ENCODE data around the gene RSRC2.
"Not testable (repeated sequence)": the region's sequence is repeated elsewhere in the genome, so short reads cannot be mapped to it uniquely, and the experiment has no call there.

RSRC2 gene, protein sequence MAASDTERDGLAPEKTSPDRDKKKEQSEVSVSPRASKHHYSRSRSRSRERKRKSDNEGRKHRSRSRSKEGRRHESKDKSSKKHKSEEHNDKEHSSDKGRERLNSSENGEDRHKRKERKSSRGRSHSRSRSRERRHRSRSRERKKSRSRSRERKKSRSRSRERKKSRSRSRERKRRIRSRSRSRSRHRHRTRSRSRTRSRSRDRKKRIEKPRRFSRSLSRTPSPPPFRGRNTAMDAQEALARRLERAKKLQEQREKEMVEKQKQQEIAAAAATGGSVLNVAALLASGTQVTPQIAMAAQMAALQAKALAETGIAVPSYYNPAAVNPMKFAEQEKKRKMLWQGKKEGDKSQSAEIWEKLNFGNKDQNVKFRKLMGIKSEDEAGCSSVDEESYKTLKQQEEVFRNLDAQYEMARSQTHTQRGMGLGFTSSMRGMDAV

DNA sequence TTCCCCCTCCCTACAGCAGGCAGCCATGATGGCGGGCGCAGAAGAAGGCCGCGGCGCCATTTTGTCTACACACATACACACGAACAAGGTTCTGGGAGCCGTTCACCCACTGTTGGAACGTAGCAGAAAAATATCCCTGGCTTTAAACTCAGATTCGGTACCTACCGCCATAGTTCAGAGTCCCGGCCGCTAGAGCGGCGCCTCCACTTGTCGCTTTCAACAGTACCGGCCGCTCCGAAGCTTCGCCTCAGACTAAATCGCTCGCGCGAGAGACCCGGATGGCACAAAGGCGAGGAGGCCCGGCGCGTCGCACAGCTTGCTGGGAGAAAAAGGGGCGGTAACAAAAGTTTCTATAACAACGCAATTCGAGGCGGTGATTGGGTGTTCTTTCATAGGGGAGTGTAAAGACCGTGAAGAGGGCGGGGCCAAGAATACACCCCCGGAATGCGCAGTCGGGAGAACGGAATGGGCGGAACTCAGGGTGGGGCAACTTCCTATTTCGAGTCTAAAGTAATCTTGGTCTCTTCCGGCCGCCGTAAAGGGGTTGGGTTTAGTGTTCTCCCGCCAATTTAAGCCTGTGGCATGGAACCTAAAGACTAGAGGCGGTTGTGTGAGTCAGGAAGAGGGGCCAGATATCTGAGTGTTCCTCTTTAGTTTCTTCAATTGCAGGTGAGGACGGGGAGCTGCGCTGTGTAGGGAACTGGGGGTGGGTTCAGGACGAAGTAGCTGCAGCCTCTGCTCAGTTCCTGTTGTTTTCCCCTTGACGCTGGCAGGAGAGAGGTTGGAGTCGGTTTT is at the start of gene RSRC2, which contains the start of gene KNTC1:
RSRC2 (minus strand) TSS at position 254 of the 795 bp plus-strand sequence; CDS start at position 171, 83 bp downstream.
KNTC1 (plus strand) TSS at position 567 of the 795 bp plus-strand sequence. CDS start 2,815 bp downstream, outside the sequence.
- DNase-seq: peak; percentile 100

DNA sequence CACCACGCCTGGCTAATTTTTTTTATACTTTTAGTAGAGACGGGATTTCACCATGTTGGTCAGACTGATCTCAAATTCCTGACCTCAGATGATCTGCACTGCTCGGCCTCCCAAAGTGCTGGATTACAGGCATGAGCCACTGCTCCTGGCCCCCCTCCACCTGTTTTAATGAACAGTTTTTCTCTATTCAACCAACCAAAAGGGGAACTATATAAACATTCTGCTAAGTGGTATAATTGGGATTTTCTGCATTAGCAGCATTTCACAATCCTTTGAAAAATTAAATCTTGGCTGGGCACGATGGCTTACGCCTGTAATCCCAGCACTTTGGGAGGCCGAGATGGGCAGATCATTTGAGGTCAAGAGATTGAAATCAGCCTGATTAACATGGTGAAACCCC is 45.1 kb upstream of the RSRC2 start:
- DNase-seq: no peak

DNA sequence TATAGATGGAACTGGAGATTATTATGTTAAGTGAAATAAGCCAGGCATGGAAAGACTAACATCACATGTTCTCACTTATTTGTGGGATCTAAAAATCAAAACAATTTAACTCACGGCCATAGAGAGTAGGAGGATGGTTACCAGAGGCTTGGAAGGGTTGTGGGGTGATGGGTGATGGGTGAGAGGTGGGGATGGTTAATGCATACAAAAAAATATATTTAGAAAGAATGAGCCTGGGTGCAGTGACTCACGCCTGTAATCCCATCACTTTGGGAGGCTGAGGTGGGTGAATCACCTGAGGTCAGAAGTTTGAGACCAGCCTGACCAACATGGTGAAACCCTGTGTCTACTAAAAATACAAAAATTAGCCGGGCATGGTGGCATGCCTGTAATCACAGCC is 43.3 kb upstream of the RSRC2 start:
- DNase-seq: not testable (repeated sequence)

DNA sequence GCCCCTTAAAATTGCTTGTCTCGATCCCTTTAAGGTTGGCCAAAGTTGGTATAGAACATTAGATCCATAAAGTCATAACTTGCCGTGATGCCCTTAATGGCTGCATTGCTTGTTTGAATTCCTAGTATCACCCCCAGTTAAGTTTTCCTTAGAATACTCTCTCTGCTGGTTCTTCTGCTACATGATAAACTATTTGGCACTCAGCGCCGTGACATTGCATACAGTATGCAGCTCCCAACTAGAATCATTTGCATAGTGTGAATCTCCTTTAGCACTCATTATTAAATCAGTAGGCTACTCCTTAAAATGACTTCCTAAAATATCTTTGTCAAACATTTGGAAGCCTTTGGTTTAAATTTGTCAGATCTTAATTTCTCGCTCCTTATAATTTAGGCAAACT is 42.6 kb upstream of the RSRC2 start:
- DNase-seq: no peak

DNA sequence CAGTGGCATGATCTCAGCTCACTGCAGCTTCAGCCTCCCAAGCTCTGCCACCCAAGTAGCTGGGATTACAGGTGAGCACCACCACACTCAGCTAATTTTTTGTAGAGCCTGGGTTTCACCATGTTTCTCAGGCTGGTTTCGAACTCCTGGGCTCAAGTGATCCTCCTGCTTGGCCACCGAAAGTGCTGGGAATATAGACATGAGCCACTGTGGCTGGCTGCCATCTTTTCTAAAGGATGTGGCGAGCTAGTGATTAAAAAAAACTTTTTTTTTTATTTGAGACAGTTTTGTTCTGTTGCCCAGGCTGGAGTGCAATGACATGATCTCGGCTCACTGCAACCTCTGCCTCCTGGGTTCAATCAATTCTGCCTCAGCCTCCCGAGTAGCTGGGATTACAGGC is 40.1 kb upstream of the RSRC2 start:
- not testable (repeated sequence) for DNase-seq

DNA sequence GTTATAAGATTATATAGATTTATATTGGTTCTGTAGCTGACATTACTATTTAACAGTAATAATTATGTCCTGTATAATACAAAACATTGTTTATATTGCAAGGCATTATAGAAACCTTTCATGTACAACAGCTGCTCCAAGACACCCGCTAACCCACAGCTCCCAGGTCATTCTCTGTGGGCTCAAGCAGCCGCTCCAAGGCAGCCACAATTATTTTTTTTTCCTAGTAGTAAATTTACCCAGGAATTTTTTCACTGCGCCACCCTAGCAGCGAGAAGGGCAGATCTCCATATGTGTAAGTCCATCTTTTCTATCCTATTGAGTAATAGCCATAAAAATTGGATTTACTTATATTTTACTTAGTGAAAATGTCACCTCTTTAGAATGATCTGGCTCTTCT is 36.6 kb upstream of the RSRC2 start:
- DNase-seq: no peak

DNA sequence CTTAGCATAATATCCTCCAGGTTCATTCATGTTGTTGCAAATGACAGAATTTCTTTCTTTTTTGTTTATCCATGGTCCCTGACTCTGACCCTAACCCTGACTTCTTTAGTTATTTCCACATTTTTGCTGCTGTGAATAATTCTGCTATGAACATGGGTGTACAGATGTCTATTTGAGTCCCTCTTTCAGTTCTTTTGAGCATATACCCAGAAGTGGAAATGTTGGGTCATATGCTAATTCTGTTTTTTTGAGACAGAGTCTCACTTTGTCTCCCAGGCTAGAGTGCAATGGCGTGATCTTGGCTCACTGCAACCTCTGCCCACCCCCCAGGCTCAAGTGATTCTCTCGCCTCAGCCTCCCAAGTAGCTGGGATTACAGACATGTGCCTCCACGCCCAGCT is 33.4 kb upstream of the RSRC2 start:
- no peak for DNase-seq

DNA sequence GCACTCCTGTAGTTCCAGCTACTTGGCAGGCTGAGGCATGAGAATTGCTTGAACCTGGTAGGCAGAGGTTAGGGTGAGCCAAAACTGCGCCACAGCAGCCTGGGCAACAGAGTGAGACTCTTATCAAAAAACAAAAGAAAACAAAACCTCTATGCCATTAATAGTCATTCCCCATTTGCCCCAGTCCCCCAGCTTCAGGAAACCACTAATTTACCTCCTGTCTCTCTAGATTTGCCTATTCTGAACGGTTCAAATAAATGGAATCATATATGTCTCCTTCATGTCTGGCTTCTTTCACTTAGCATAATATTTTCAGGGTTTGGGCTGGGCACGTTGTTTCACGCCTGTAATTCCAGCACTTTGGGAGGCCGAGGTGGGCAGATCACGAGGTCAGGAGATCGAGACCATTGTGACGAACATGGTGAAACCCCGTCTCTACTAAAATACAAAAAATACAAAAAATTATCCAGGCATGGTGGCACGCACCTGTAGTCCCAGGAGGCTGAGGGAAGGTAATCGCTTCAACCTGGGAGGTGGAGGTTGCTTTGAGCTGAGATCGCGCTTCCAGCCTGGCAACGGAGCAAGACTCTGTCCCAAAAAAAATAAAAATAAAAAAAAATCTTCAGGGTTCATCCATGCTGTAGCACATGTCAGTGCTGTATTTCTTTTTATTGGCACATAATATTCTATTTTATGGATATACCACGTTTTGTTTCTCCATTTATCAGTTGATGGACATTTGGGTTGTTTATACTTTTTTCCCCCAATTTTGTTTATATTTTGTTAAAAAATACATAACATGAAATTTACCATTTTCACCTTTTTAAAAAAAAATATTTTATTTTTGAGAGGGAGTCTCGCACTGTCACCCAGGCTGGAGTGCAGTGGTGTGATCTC is 32.3 kb upstream of the RSRC2 start:
- no peak for DNase-seq

DNA sequence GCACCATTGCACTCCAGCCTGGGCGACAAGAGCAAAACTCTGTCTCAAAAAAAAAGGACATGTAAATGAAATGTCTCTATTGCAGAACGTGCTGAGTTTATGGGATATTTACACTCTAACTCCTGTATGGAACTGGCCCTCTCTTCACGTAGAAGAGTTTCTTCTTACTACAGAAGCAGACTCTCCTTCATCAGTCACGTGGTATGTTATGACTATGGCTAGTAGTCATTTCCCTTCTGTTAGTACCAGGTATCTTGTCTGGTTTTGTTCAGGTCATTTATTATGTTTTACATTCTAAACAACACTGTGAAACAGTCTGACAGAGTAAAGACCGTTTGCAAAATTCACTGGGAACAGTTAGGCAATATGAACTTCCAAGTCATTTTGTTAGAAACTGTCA is 20.6 kb upstream of the RSRC2 start:
- DNase-seq: no peak

DNA sequence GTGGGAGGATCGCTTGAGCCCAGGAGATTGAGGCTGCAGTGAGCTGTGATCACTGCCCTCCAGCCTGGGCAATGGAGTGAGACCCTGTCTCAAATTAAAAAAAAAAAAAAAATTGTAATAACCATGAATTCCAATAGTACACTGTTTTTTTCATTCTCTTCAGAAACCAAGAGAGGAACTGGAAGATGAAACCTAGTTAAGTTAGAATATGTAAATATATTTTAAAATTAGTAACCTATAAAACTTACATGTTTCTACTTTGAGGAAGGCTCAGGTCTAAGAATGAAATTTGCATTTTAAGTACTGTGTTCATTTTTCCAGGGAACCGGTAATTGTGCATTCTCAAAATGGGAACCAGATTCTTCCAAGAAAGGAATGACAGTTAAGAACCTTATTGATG is 19.1 kb upstream of the RSRC2 start:
- no peak for DNase-seq

DNA sequence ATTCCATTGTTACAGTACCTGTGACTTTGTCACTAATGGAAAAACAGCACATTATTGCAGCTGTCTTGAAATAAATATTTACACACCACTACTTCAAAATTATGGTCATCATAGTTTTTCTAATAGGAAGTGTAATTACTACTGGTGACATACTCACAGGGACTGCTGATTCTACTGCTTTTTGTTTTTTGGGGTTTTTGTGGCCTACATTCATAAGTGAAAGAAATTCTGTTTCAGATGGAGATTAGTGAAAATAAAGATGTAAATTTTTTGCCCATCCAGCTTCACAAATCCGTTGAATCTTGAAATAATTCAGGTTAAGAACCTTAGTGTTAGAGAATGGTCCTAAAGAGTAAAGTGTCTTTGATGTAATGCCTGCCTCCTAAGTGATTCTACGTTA is 17.8 kb upstream of the RSRC2 start:
- no peak for DNase-seq

DNA sequence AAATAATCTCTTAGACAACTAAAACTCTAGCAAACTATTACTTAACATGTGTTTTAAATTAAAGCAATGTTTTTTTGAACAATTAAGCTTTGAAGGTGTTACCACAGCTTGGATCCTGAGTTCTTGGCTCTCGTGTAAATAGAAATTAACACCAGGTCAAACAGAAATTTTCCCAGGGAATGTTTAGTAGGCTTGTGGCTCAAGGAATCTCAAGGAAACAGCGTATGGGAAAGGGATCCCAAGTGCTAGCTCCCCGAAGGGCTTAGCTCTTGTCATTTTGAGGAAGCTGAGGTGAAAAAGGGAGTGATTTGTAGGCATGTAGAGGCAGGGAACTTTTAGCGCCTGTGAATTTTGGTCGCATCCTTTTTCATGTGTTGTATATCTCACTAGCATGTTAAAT is 11.8 kb upstream of the RSRC2 start:
- DNase-seq: no peak

DNA sequence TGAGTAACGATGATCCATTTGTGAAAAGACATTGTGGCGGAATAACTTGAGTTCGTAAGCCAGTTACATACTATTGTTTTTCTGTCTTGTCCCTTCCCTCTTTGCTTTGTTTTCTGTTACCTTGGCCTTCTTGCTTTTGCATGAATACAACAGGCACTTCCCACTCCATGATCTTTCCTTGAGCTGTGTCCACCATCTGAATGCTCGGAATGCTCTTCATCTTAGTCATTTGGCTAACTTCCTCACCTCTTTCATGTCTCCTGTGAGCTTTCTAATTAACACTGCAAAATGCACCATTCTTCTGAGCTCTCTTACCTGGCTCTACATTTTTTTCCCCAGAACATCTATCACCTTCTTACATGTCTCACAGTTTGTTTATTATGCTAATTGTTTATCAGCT is 10.3 kb upstream of the RSRC2 start:
- no peak for DNase-seq

DNA sequence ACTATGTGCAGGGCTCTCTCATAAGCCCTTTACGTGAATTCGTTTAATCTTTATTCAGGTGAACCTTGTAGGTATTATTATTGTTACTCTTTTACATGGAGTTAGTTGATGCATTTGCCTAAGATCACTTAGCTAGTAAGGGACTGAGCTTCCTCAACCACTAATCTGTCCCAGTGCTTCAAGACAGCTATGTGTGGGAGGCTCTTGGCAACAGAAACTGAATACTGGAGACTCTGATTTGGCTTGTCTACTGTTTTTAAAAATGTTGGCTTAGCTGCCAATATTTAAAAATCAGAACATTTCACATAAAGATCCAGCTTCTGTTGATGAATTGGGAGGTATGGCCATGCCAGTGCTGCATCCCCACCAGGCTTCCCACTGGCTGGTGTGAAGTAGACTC is 7.1 kb upstream of the RSRC2 start:
- no peak for DNase-seq

DNA sequence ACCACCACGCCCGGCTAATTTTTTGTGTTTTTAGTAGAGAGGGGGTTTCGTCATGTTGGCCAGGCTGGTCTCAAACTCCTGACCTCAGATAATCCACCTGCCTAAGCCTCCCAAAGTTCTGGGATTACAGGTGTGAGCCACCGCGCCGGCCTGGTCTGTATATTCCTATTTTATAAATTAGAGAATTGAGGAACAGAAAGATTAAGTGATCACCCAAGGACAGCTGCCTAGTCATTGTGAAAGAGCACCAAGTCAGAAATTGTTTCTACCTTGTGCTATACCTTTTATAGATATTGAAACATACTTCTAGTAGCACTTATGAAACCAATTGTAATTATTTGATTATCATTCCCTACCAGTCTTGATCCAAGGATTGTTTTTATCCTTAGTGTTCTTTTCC is 2.3 kb upstream of the RSRC2 start:
- no peak for DNase-seq

DNA sequence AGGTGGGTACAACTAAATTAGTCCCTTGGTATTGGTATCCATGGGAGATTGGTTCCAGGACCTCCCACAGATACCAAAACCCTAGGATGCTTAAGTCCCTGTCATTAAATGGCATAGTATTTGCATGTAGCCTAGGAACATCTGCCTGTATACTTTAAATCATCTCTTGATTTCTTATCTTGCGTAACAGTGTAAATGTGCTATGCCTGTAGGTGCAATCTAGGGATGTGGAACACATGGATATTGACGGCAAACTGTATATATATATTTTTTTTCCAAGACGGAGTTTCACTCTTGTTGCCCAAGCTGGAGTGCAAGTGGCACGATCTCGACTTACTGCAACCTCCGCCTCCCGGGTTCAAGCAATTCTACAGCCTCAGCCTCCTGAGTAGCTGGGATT is 1.8 kb upstream of the RSRC2 start:
- no peak for DNase-seq

DNA sequence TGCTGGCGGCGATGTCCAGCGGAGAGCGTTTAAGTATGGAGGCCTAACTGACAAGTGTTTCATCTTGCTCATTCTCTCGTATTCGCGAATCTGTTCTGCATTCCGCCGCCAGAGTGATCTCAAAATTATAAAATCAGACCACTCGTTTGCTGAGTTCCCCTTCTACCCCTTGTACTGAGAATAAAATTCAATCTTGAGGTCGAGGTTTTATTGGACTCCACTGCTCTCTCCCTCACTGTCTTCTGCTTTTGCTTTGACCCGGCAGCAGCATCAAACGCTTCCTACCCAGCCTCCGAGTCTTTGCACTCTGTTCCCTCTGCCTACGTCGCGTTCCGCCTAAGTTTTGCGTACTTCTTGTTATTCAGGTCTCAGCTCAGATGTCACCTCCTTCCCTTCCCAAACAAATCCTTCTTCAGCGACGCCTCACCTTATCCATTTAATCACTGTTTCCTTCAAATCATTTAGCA is 775 bp upstream of the RSRC2 start:
- peak; percentile 62 for DNase-seq

DNA sequence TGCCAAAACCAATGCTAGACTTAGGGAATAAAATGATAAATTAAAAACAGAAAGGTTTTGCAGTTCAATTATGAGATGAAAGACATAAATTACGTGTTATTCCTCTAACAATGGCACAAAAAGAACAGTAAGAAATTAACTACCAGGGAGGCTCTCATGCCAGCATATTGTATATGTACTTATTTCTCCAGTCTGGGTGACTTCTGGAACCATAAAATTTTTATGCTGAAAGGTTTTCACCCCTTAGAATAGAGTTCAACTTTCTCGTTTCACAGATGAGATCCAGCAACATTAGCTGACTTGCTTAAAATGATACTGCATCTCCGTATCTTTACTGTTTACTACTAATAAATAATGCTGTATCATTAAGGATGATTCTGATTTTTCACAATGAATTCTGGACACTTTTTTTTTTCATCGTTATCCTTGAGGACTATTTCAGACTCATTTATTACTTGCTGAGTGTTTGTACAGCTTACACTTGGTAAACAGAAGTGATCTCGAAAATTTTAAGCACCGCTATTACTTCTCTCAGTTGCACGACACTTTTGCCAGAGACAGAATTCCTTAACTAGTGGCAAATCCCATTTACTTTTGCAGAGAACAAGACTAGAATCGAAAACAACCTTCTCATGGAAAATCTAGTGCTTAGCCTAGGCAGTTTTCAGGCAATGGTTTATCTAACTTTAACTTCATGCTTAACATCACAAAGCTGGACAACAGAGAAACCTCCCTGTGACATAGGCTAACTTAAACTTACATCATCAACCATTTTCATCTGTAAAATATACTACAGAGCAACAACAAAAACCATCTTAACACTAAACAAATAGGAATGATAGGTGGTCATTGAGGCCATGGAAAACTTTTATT is 2.7 kb downstream of the RSRC2 start:
- DNase-seq: no peak

DNA sequence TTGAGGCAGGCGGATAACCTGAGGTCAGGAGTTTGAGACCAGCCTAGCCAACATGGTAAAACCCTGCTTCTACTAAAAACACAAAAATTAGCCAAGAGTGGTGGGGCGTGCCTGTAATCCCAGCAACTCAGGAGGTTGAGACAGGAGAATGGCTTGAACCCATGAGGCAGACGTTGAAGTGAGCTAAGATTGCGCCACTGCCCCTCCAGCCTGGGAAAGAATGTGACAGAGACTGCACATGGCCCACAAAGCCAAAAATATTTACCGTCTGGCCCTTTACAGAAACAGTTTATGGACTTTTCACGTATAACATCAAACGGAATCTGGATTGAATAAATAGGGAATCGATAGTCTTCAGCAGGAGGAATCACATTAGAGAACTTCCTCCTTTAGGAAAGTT is 3.5 kb downstream of the RSRC2 start:
- DNase-seq: no peak

DNA sequence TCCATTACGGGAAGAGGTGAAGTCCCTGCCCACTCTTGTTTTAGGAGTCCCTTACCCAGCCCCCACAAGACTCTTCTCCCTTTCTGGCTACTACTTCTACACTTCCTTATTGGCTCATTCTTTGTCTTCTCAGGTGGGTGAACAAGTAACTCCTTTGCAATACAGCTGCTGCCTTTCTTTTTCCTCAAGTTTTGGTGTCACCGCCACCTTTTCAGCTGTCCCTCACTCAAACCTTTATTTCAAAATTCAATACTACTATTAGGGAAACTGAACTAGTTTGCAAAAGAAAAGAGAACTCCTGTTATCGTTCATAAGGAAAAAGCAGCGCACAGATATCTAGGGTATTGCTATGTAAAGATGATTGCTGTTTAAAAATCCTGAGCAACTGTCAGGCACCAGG is 6.1 kb downstream of the RSRC2 start:
- DNase-seq: no peak

DNA sequence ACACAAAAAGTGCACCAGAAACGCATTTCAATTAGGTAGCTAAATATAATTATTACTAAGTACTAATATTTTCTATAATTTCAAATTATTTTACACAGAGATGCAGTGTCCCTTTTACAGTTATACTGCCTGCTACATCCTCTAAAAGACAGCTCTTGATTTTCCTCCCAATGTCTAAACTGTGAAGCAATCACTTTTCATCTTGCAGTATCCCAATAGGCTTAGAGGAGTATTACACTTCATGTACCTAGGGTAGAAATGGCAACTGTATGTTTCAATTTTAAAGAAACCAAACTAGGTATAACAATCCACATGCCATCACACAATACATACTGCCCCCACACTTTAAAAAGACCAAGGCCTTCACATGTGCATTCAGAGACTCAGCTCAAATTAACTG is 7.3 kb downstream of the RSRC2 start:
- no peak for DNase-seq

DNA sequence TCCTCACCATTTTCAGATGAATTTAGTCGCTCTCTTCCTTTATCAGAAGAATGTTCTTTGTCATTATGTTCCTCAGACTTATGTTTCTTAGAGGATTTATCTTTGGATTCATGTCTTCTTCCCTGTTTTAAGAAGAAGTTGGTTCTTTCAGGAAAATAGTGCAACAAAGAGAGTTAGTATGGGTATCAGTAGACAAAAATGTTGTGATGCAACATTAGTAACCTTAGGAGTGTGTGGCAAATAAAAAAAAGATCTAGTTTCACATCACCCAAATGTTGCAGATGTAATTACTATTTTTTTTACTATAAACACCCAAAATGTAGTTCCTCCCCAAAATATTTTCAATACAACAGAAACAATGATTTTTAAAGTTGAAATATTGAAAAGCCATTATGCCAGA is 7.8 kb downstream of the RSRC2 start:
- no peak for DNase-seq
